HG02763 (cell line): Measurements from ENCODE around the gene SUOX.
"Not testable (repeated sequence)": the region's sequence is repeated elsewhere in the genome, so short reads cannot be mapped to it uniquely, and the experiment has no call there.

ENCODE experiments used
- ATAC-seq: cut with Tn5 transposase; IDR thresholded peaks from one replicate; pipeline ENCODE4 v1.9.1; 2021; ENCODE audit warnings: mild to moderate bottlenecking, moderate library complexity; ENCODE audit not compliant: unreplicated experiment

SUOX gene

DNA sequence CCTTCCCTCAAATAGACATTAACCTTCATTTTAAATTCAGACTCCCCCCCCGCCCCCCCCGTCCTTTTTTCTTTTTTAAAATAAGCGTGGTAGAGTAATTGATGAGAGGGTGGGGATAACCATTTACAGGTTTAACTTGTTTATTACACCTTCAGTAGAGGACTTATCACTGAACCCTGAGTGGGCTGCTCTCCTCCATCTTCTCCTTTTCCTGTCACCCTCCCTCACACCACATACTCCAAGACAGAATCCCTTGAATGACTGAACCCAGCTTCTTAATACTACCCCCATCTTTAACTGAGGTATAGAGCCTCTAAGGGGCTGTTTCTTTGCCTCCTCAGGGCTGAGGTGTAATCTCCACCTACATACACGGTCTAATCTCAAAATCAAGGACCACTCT, 20.1 kb downstream of the SUOX start:
- ATAC-seq, result no peak

DNA sequence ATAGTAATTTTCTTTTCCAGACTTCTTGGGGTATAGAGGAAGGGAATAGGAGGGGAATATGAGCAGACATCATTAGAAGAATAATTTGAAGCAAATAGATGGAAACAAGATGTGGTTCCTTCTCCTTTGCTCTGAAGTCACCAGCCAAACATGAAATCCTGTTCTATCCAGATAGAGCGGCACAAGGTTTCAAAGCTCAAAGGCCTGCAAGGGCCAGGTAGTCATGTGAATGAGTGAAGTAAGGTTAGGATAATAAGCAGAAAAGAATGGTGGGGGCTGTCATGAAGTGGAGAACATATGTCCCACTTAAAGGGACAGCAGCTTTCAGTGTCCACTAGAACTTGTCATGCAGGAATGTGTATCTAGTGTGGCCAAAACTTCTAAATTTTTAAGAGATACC, 21.3 kb downstream of the SUOX start:
- ATAC-seq, result no peak

DNA sequence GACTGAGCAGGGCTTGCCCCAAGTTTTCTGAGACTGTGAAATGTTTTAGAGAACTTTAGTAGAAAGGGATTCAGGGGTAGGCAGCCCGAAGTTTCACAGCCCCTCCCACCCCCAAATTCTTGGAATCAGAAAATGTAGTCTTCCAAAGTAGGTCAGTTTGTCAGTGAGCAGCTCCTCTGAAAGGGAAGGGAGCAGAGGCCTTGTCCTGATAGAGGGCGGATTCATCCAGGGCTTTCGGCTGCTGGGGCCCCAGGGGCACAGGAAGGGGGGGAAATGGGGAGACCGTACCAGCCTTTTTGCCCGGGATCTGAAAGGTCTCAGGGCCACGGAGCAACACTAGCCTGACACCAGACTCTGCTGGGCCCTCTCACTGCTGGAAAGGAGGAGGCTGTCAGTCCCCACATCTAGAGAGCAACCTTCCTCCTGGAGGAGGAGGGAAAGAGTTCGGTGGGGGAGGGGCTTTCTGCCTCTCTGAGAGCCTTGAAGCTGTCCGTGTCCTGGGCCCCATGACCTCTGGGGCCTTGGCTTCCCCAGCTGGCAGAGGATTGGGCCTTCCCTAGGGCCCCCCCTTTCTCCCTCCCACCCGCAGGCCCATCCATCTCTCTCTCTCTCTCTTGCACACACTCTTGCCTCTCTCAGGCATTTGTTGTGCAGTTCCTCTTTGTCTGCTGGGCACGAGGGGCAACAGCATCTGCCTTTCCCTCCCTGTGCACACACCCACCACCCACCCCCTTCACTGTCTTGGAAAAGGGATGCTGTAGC, 23.5 kb downstream of the SUOX start, which contains the start of gene IKZF4:
Gene IKZF4 (plus strand): TSS at position 621 of the 762 bp plus-strand sequence. CDS start 451 bp downstream, outside the sequence.
- no peak for ATAC-seq

DNA sequence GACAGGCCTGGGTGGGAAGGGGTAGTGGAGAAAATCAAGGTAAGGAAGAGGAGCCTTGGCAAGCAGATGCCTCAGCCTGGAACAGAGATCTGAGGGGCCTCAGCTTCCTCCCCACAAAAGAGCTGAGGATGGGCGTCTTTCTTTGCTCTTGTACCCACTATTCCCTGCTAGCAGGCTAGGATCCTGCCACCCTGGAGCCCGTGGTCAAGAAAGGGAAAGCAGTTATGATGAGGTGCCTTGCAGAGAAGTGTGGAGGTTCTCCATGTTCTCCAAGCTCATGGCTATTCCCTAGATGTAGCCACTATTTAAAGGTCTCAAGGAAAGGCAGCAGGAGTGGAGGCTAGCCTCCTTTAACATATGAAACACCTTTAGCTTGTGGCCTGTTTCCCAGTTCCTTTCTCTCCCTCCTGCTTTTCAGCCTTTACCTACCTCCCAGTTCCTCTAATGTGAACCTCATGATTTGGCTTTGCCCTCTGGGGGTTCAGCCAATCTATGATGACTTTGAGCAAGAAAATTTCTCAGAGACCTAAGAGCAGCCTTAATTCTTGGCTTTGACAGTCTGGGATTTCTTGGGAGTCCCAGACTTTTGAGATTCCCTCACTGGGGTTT, 24.9 kb downstream of the SUOX start:
- no peak for ATAC-seq

DNA sequence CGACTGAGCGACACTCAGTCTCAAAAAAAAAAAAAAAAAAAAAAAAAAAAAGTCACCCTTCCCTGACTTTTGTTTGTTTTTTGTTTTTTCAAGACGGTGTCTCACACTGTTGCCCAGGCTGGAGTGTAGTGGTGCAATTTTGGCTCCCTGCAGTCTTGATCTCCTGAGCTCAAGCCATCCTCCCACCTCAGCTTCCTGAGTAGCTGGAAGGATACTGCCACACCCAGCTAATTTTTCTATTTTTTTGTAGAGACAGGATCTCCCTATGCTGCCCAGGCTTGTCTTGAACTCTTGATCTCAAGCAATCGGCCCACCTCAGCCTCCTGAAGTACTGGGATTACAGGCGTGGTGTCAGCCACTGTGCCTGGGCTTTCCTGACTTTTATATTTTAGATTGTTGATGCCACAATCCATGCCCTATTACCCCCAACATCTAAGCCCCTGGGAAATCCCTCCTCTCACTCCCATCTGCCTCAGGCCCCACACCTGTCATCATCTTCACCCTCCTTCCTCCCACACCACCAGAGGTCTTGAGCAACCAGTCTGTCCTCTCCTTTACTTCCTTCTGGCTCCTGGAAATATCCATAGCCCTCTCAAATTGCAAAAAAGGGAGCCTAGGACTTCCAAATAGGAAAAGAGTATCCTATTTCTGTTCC, 31.6 kb downstream of the SUOX start:
- no peak for ATAC-seq

DNA sequence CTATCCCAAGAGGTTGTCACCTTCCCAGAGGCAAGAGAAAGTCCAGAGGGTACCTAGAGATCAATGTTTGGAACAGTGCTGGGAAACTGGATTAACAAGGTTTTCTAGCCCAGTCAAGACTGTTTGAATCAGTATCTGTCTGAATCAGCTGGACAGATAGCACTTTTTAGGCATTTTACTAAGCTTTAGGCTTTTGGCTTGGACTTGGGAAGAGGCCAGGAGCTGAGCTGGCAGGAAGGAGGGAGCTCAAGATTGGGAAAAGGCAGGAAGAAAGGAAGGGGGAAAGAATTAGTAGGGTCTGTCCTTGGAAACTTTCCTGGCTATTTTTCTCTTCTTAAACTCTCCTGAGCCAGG, 32.1 kb downstream of the SUOX start:
- ATAC-seq, result no peak

DNA sequence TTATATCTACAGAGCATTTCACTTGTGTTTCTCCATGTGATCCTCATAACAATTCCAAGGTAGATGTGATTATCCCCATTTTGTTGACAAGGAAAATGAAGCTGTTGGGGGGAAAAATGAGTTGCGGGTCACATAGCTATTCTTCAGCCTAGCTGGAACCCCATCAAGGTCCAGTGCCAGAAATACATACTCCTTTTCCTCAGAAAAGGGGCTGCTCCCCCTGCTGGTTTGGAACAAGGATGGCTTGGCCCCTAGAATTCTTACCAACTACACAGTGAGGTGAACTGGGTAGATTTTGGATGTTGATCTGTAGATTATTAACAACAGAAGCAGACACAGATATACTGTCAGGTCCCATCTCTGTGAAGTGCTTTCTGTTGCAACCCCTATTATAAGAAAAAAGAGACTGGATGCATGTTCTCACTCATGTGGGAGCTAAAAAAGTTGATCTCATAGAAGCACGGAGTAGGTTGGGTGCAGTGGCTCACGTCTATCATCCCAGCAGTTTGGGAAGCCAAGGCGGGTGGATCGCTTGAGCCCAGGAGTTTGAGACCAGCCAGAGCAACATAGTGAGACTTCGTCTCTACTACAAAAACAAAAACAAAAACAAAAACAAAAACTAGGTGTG, 32.7 kb downstream of the SUOX start:
- no peak for ATAC-seq

DNA sequence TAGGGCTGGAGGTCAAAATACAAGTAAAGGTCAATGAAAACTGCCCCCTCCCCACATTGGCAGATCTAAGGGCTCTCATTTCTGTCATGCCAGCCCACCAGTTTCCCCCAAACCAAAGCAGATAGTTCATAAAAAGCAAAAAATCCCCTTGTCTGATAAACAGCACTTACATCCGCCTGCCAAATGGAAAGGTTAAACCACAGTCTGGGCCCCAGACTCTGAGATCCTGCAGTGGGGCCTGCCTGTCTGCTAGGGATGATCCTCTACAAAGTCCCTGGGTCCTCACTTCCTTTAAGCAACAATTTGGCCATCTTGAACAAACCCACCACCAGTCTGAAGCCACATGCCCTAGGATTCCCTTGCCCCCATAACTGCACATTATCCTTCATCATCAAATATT, 34.9 kb downstream of the SUOX start:
- no peak for ATAC-seq

DNA sequence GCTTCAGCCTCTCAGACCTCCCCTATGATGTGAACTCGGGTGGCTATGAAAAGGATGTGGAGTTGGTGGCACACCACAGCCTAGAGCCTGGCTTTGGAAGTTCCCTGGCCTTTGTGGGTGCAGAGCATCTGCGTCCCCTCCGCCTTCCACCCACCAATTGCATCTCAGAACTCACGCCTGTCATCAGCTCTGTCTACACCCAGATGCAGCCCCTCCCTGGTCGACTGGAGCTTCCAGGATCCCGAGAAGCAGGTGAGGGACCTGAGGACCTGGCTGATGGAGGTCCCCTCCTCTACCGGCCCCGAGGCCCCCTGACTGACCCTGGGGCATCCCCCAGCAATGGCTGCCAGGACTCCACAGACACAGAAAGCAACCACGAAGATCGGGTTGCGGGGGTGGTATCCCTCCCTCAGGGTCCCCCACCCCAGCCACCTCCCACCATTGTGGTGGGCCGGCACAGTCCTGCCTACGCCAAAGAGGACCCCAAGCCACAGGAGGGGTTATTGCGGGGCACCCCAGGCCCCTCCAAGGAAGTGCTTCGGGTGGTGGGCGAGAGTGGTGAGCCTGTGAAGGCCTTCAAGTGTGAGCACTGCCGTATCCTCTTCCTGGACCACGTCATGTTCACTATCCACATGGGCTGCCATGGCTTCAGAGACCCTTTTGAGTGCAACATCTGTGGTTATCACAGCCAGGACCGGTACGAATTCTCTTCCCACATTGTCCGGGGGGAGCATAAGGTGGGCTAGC, 37.7 kb downstream of the SUOX start:
- no peak for ATAC-seq

DNA sequence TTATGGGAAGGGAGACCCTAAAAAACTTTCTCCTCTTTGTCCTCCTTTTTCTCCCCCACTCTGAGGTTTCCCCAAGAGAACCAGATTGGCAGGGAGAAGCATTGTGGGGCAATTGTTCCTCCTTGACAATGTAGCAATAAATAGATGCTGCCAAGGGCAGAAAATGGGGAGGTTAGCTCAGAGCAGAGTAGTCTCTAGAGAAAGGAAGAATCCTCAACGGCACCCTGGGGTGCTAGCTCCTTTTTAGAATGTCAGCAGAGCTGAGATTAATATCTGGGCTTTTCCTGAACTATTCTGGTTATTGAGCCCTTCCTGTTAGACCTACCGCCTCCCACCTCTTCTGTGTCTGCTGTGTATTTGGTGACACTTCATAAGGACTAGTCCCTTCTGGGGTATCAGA, 40.1 kb downstream of the SUOX start:
- no peak for ATAC-seq

DNA sequence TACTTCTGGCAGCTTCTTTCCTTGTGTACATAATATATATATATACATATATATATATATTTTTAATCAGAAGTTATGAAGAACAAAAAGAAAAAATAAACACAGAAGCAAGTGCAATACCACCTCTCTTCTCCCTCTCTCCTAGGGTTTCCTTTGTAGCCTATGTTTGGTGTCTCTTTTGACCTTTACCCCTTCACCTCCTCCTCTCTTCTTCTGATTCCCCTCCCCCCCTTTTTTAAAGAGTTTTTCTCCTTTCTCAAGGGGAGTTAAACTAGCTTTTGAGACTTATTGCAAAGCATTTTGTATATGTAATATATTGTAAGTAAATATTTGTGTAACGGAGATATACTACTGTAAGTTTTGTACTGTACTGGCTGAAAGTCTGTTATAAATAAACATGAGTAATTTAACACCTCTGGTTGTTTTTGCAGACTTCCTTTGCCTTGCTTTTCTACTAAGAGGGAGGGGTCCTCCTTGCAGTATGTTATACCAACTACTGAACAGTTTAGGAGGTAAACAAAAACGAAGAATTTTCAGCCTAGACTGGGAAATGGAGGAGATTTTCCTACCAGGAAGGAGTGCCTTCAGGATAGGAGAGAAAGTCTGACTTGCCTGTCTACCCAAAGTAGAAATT, 41.1 kb downstream of the SUOX start:
- ATAC-seq, result no peak

DNA sequence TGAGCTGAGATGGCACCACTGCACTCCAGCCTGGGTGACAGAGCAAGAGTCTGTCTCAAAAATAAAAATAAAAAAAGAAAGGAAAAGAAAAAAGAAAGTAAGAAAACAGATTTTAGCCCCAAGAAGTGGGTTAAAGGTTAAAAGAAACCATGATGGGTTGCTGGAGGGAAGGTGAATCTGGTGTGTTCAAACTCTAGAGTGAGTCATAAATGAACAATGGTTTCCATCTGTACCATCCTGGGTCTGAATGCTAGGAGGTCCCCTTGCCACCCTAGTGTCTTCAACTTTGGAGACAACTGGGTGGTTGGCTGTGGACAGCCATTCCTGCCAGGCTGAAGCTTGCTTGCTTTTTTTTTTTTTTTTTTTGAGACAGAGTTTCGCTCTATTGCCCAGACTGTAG, 43.1 kb downstream of the SUOX start:
- ATAC-seq, result no peak

DNA sequence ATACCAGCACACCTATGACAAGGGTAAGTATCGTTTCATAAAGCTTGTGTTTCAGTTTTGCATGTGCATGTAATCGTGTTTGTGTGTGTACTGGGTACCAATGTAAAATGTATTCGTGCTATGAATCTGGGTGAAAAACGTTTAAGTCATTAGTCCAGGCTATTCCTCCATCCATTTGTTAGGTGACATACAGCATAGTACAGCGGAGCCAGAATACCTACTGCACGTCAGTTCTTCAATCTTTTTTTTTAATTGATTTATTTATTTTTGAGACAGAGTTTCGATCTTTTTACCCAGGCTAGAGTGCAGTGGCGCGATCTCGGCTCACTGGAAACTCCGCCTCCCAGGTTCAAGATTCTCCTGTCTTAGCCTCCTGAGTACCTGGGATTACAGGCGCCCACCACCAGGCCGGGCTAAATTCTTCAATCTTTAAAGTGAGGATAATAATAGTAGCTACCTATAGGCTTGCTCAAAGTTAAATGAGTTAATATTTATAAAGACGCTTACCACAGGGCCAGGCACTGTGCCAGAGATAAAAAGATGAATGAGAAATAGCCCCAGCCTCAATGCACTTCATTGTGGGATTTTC, 44.0 kb downstream of the SUOX start:
- no peak for ATAC-seq

DNA sequence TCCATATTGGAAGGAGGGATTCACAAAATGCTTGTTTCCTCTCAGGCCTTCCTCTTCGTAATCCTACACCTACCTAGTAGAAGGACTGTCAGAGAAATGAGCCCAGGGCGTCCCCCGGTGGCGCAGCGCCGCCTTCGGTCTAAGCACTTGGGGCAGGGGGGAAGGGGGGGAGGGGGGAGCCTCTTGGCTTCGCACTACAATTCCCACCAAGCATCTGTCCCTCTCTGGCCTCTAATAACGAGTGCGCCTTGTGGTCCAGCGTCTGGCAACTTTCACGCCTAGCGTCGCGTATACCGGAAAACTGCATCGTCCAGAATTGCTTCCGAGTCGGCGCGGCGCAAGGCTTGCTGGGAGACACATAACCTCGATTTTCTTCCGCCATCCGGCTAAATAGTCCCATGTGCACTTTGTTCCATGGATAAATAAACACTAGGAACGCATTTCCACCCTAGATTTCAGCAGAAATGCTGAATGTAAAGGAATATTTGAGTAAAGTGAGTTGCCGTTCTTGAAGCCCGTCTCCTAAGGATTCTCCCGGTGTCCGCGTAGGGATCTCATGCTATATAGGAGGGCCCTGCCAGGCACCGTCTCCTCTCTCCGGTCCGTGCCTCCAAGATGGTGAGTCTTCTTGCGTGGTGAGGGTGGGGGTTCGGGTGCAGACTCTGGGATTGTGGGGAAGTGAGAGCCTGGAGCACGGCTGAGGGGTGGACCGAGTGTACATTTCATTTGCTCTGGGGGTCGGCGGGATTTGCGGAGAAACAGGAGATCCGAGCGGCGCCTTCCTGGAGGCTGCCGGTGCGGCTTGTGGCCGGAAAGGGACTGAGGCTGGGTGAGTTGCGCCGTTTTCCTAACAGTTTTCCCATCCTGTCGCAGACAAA, 44.7 kb downstream of the SUOX start, which contains the start of gene RPS26:
Gene RPS26 (plus strand): TSS at position 367 of the 878 bp plus-strand sequence. CDS start 249 bp downstream, at position 616.
- peak; percentile 93 for ATAC-seq

DNA sequence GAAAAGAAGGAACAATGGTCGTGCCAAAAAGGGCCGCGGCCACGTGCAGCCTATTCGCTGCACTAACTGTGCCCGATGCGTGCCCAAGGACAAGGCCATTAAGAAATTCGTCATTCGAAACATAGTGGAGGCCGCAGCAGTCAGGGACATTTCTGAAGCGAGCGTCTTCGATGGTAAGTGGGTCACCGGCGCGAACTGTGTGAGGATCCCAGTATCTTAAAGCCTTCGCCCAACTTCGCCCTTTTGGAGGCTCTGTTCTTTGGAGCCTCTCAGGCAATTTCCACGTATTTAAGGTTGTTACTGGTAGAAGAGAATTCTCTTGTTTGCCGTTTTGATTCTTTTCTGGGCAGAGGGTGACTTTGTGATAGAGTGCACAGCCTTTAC, 45.3 kb downstream of the SUOX start:
- not testable (repeated sequence) for ATAC-seq

DNA sequence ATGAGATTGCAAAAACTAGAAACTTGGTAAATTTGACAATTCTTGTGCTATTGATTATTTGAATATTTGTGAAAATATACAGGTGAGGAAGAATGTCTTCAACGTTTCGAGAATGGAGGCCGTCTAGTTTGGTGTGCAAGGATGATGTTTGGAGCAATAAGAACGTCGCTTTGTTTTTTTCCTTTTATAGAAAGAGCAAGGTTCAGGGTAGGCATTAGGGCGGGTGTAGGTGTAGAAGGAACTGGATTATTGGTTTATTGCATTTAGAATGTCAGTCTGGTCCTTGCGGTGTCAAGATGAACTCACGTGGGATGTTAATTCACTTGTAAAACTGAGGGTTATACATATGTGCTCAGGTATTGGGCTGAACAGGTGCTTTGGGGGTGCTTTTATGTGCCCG, 45.8 kb downstream of the SUOX start:
- ATAC-seq, result no peak

DNA sequence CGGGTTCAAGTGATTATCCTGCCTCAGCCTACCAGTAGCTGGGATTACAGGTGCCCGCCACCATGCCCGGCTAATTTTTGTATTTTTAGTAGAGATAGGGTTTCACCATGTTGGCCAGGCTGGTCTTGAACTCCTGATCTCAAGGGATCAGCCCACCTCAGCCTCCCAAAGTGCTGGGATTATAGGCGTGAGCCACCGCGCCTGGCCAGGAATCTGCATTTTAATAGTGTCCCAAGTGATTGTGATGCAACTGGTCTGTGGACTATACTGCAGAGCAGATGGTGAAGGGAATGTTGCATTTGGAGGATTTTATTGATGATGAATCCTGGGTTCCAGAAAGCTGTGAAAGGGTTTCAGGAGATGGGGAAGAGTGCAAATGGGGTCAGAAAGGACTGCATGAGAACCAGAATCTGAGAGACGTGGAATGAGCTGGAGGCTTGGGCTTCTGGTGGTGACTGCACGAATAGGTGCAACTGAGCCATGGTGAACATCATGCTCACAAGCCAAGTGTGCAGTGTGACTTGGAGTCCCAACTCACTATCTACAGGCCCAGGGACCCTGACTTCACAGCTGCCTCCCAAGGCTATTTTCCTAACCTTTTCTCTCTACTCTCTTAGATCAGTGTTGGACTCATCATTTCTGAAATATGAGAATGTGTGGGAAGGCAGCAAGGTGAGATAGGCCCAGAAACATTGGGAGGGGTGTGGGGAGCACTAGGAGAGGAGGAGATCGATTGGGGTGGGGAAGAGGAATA, 49.1 kb downstream of the SUOX start:
- ATAC-seq, result no peak

DNA sequence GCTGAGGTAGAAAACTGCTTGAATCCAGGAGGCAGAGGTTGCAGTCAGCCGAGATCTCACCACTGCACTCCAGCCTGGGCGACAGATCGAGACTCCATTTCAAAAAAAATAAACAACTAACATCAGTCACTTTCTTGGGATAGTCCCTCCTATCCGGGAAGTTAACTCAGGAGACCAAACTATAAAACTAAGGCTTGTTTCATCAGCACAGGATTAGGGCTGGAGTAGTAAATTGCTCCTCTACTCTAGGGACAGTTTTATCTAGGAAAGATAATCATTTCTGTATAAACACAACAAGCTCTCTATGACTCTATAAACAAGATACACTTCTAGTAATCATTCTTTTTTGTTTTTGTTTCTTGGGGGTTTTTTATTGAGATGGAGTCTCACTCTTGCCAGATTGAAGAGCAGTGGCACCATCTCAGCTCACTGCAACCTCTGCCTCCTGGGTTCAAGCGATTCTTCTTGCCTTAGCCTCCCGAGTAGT, 56.4 kb downstream of the SUOX start:
- ATAC-seq, result no peak
